GM21825 (cell line): ENCODE data around the gene KLHL40.
"Not testable (repeated sequence)": the region's sequence is repeated elsewhere in the genome, so short reads cannot be mapped to it uniquely, and the experiment has no call there.

Experiments used
- ATAC-seq: cut with Tn5 transposase; IDR thresholded peaks from one replicate; pipeline ENCODE4 v1.9.1; 2021; ENCODE audit warnings: mild to moderate bottlenecking, moderate library complexity; ENCODE audit not compliant: unreplicated experiment

Gene KLHL40

DNA sequence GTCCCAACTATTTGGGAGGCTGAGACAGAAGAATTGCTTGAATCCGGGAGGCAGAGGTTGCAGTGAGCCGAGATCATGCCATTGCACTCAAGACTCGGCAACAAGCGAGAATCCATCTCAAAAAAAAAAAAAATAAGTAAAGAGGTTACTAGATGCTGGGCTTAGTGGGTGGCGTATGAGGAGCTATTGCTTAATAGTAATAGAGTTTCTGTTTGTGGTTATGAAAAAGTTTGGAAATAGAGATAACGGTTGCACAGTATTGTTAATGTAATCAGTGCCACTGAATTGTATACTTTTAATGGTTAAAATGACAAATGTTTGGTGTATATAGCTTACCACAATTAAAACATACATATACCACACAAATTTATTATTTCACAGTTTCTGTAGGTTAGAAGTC lies 32.0 kb downstream of the KLHL40 start:
- no peak for ATAC-seq

DNA sequence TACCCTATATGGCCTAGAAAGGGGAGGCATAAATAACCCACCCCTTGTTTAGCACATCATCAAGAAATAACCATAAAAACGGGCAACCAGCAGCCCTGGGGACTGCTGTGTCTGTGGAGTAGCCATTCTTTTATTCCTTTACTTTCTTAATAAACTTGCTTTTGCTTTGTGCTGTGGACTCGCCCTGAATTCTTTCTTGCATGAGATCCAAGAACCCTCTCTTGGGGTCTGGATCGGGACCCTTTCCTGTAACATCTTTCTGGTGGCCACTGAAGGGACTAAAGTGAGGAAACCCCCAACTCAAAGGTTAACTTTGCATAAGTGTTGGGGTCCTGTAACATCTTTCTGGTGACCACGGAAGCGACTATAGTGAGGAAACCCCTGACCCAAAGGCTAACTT lies 33.0 kb downstream of the KLHL40 start:
- no peak for ATAC-seq

DNA sequence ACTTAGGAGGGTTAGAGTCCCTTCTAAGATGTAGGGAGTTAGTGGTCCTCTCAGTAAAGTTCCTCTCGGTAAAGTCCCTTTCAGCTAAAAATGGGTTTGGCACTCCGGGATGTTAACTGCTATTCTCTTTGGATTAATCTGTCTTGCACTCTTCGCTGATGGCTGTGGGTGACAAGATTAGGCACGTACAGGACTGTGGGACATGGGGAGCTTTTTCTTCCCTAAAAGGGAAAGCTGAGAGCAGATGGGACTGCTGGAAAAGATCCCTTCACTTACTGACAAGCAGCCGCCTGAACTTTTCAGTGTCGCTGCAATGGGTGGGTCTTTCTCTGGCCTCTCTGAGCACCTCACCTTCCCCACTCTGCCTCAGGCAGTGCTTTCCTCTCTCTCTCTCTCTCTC lies 33.7 kb downstream of the KLHL40 start:
- ATAC-seq = no peak

DNA sequence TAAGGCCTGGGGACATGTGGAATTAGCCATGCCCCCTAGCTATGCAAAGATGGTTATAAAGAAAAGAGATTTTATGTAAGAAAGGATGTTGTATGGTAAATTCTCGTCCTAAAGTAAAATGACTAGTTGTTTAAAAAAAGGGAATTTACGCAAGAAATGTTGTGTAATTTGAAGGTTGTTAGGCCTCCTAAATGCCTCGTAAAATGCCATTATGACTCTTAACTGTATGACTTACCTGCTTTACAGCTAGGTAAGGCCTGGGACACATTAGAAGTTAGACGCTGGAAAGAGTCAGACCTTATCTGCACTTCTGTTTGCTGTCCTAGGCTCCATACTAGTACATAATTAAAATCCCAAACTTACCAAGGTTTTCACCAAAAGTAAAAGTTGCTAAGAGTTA lies 34.8 kb downstream of the KLHL40 start:
- ATAC-seq = no peak

DNA sequence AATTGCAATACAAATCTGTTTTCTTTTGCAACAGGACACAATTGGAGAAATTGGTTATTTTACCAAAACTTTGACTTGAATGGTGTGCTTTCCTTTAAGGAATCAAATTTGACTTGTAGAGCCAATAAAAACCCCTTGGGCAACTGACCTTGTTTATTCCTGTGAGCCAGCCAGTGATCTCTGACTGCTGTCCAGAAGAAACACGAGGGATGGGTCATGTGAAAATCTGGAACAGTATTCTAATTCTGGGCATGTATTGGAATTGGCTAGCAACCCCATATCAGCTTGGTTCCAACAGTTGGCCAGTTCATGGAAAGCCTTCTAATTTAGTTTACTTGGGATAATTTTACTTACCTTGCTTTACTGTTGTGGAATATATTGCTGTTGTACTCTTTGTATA lies 36.4 kb downstream of the KLHL40 start:
- ATAC-seq = no peak

DNA sequence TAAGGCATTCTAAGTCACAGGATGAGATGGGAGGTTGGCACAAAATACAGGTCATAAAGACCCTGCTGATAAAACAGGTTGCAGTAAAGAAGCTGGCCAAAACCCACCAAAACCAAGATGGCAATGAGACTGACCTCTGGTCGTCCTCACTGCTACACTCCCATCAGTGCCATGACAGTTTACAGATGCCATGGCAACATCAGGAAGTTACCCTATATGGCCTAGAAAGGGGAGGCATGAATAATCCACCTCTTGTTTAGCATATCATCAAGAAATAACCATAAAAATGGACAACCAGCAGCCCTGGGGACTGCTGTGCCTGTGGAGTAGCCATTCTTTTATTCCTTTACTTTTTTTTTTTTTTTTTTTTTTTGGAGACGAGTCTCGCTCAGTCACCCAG lies 37.1 kb downstream of the KLHL40 start:
- not testable (repeated sequence) for ATAC-seq

DNA sequence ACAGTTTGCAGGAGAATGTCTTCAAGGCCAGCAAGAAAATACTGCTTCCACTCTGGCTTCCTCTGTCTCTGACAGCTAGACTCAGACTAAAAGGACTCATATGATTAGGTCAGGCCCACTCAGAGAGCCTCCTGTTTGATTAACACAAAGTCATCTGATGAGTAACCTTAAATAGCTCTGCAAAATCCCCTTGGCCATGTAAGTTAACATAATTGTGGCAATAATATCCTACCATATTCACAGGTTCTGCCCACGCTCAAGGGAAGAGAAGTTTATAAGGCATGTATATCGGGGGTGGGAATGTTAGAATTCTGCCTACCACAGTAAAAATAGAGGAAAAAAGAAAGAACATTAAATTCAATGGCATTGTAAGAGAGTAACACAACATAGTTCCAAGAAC lies 37.9 kb downstream of the KLHL40 start:
- ATAC-seq = no peak

DNA sequence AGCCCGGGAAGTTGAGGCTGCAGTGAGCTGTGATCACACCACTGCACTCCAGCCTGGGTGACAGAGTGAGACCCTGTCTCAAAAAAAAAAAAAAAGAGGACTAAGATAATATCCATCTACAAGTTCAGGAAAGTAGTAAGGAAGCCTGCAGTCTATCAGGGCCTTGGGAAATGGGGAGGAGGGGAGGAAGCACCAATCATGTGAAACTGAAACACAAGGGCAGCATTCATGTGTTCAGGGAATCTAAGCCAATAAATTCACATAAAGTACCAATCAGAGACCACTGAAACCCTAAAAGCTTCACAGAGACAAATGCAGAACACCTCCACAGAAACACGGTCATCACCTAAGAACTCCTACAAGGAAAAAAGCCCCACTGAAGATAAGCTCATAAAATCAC lies 40.1 kb downstream of the KLHL40 start:
- no peak for ATAC-seq

DNA sequence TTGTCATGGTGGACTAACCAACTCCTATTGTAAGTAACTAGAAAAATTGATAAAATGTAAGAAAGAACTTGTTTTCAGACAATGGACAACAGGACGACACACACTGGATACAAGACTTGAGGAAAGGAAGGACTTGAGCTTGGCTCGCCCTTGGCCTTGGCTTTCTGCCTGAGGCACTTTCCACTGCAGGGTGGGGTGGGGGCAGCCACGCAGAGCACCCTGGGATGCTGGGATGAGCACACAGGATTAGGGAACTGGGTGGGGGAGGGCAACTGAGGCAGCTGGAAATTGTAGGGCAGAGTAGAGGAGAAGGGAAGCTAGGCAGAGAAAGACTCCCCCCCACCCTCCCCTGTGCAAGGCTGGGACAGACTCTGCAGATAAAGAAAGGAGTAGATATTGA lies 42.7 kb downstream of the KLHL40 start:
- no peak for ATAC-seq

DNA sequence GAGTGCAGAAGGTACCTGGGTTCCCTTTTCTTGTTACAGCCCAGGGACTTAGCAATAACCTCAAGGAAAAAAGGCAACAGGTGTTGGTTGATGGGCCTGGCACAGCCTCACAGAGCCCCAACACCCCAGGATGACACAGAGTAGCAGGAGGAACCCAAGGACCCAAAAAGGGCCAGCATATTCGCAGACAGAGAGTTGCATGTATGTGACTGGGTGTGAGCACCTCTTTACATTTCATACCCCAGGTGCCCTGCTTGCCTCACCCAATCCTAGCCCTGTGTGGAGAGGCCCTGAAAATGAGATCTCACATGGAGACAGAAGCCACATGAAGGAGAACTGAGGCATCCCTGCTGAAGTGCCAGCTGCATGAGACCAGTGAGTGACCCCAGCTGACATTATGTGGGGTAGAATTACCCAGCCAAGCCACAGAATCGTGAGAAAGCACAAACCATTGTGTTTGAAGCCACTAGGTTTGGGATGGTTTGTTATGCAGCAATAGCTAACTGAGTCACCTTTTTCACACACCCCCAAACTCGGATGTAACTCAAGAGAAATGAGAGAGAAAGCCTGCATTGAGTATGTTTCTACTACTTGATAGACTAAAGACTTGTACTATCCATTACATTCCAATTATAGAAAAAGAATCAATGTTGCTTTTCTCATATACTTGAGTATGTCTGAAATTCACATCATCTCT lies 43.5 kb downstream of the KLHL40 start:
- no peak for ATAC-seq

DNA sequence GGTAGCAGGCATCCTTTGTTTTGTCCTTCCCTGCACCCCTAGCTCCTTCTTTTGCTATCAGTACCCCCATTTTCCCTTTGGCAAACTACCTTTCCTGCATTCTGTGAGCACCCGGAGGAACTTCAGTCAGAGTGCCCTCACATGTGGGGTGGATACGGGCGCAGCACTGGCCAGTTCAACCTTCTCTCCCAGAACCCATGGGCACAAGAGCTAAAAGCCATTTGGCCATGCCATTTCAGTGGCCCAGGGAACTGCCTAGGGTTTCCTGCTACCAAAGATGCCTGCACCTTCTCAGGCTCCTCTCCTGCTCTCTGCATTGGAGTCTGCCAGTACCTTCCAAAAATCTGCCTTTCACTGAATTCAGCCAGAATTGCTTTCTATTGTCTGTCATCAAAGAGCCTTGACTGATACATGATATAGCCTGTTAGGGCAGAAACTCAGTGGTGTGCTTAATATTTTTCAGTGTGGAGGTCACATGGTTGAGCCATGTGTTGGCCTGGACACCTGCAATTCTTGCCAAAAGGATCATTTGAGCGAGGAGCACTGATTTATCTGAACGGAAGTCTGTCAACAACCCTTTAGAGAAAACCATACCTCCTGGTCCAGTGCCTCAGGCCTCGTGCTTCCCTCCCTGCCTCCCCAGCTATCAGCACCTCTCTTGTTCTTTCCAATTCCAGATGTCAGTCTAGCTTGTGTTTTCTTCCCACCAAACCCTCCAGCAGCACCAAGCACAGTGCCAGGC lies 44.2 kb downstream of the KLHL40 start:
- ATAC-seq = no peak

DNA sequence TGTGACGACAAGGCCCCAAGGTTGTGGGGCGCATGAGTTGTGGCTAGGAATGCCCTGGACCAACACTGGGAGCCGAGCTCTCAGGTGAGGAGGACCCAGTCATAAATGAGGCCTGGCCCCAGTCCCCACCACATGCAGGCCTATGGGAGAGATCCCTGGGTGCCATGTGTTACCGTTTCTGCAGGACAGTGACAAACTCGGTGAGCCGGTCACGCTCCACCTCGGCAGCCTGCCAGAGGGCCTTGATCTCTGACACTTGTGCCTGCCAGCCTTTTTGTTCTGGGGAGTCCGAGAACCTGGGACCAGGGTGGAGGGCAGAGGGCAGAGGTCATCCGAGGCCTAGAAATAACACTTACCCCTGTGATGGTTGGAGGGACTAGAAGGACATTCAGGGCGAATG lies 45.0 kb downstream of the KLHL40 start:
- ATAC-seq = no peak

DNA sequence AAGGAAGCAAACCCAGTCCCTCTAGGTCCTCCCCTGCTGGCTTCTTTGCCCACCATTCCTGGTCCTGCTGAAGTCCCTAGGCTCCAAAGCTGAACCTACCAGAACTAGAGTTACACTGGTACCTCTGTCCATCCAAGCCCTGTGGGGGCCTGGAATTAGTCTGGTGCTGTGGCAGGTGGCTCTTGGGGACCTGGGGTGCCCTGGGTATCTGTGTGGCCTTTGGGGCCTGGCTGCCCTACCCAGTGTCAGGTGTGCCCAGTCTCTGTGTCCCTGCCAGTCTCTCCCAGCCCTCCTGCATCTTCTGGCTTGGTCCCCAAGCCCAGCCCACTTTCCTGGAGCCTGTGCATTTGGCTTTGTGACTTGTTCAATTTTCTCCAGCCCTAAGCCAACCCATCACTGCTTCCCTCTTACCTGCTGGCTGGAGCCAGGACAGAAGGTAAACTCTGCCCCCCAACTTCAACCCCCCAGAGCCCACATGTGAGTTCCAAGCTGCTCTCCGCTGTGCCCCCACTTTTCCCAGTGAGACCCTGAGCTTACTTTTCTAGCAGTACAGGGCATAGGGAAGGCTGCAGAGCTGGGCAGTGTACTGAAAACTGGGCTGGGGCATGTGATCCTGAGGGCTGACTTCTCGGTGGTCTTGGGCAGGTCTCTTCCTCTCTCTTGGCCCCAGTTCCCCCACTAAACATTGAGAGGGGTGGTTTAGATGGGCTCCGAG lies 45.5 kb downstream of the KLHL40 start:
- ATAC-seq = no peak

DNA sequence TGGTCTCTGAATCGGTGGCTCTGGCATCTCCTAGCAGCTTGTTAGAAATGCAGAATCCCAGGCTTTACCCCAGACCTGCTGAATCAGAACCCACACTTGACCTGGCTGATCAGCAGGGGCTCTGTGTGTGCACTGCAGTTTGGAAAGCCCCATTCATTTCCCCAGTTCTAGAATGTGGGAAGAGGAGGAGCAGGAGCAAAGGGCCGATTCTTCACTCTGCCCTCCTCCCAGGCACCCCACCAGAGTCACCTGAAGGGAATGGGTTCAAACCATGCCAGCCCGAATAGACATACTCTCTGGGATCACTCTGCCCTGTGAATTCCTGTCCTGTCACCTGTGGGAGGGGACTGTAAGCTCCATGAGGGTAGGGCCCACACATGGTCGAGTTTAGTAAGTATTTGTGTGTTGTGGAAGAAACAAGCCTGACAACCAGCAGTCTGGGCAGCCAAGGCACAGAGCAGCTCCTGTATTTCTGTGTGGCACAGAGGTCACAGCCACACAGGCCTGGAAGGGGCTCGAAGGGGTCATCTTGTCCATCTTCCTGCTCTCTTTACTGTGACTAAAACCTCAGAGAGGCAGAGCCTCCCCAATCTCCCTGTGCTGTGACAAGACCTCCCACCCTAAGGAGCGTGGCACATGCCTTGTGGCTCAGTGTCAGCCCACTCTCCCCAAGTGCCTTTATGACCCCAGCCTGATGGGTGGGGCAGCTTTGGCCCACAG lies 46.3 kb downstream of the KLHL40 start:
- ATAC-seq = no peak

DNA sequence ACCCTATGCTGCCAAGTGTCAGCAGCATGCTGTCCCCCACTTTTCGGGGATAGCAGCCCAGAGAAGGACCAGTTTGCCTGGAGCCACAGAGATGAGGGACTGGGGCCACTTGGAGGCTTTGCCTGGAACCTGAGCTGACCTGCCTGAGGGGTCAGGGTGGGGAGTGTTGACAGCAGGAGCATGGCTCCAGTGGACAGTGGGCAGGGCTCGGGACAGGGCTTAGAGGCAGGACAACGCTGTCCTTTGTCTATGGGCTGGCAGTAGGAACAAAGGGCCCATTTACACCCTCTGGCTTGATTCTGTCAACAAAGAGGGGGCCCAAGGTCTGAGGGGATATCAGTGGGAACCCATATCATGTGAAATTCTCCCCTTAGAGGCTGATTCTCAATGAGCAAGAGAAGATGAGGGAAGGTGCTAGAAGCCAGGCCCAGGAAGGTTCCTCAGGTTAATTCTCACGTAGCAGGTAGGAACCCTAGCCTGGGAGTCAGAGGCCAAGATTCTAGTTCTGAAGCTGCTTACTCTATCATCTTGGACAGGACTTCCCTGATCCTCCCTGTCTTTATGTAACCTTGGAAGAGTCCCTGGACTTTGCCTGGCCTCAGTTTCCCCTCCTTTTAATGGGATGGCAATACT lies 47.0 kb downstream of the KLHL40 start:
- ATAC-seq = no peak

DNA sequence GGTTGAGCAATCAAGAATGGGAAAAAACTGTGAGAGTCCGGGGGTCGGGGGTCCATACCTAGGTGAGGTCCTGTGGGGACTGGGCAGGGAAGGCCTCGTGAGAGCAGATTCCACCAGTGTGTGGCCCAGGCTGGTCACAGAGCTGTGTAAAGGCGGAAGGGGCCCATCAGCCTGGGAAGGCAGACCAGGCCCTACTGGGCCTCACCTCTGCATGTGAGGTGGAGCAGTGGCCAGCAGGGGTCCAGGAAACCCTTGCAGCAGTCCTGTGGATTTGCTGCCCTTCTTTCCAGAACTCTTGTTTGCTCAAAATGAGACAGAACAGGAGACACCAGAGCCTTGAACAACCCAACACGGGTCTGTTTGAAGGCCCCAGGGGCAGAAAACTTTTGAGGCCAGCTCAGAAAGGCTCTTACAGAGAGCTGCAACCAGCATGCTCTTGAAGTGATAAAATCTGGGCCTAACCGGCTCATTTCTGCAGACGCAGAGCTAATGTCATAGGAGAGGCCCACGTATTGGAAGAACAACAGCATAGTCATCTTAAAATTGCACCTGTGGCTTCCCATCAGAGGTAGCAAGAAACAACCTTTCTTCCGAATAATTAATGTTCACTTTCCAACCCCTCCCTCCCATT lies 47.6 kb downstream of the KLHL40 start:
- ATAC-seq = no peak

DNA sequence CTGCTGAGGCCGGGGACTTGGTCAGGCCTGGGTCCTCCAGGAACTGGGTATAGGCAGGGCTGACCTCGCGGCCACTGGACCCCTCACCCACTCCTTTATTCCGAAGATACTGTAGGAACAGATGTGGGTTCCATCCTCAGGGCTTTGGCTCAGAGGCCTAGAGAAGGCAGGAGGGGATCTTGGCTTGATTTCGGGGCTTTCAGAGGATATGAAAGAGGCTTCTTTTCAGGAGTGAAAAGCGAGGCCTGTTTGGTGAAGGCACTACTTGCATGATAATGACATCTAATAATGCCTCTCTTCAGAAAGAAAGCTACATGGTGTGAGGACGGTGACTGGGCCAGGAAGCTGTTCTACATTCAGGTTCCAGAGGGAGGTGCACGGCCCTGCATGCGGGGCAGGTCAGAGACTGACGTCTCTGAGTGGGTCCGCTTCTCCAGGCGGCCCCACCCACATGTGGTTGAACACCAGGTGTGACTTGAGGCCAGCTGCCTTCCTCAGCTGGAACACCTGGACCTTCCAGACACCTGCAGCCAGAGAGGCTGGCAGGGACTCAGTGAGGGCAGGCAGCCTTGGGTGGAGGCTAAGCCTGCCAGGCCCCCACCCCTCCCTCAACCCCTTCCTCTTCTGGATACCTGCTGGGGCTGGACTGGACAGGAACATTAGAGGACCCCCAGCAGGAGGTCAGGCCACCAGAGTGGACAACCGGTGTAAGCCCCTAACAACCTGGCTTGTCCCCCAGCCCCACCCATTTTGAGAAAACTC lies 48.3 kb downstream of the KLHL40 start:
- no peak for ATAC-seq

DNA sequence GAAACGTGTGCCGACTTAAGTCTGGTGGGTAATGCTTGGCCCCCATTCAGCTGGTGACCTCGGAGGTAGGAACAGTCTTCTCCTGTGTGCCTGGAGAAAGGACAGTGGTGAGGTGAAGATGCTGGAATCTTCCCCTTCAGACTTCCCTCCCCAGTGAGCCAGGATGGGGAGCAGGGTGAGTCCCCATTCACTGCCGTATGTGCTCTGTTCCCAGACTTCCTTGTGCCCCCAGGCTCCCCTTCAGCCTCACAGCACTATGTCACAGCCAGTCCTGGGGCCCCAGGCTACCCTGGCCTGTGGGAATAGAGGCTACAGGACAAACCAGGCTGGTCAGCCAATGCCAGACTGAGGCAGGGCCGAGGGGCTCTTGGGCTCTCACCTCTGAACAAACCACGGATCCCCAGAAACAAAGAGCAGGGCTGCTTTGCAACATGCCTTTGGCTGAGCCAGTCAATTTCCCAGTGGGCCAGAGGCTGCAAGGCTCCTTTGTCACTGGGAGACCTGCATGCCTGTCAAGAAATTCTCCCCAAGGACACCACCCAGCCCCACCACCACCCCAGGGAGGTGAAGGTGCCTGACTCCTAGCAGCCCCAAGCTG lies 49.0 kb downstream of the KLHL40 start:
- no peak for ATAC-seq

DNA sequence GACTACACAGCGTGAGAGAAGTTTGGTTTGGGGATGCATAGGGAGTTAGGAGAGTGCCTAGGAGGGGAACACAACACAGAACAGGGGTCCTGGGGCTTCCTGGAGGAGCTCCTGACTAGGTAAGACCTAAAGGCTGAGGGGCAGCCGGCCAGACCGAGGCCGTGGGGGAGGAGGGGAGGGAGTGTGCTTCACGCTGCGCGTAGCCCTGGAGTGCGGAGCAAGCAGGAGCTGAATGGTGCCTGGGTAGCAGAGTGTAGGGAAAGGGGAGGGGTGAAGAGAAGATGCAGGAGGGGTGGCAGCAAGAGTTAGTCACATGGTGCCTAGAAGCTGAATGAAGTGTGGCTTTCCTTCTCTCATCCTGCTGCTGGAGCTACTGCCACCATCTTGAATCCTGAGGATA lies 49.7 kb downstream of the KLHL40 start:
- no peak for ATAC-seq
